Stimulated activated CD8-positive, alpha-beta memory T cell treated with anti-CD3 and anti-CD28 coated beads, Interleukin-15, amount 100 ng/mL, for 1 hour (primary cell): ENCODE data around the gene GALNT13.

Experiments
- DNase-seq: peaks from one replicate; pipeline ENCODE4 v3.0.0-alpha.2; 2020; ENCODE audit warnings: low read depth

GALNT13 gene

DNA sequence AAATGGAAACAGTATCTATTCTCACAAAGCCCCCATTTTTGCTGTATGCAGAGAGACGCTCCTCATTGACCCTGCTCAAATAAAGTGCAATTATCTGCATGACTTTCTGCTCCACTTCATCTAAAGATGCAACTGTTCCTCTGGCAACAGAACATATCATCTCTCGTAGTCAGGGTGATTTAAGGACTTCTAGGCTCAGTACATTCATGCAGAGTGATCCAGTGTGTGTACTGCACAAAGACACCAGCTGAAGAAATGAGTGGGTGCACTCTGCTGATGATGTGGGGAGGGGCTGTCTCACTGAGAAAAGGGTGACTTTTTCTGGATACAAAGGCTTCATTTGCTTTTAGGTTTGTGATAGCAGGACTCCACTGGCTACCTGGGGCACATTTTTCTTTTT lies 355.2 kb downstream of the GALNT13 start:
- no peak for DNase-seq

DNA sequence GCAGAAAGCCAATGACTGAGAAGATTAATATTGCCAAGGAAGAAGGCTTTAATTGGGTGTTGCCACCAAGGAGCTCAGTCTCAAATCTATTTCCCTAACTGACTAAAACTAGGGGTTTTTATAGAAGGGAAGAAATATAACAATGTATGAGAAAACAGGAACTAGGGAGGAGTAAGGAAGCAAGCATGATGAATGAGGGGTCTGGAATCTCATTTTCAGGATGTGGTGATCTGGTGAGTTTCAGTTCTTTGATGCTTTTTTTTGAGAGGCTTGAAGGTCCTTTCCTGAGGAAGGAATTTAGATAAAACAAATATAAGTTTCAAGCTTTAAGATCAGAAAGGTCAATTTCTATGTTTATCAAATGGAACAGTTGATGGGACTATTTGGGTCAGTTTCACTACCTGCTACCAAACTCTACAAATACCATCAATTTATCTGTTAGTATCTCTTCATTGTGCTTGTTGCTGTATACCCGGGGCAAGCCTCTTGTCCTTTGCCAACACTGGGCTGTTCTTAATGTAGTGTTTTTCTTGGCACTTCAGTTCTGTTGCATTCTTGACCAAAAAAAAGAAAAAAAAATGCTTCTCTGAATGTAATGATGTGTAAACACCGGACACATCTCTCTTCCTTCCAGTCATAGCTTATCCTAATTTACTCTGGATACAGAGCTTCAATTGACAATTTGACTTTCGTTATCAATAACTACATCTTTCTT lies 357.0 kb downstream of the GALNT13 start:
- no peak for DNase-seq

DNA sequence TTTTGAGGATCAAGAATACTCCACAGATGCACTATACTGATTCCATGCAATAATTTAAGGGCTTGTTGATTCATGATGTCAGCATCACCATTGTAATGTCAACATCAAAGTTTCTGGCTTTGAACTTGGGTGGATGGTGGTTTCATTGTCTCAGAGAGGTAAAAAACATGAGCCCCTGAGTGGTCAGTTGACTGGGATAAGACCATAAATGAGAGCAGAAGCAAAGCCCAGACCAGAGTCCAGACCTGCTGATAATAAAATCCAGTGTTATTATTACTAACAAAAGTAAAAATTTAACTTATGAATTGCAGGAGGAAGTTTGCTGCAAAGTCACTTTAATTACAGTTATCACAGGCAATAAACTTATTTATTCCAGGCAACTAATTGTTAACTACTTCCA lies 358.2 kb downstream of the GALNT13 start:
- DNase-seq: no peak

DNA sequence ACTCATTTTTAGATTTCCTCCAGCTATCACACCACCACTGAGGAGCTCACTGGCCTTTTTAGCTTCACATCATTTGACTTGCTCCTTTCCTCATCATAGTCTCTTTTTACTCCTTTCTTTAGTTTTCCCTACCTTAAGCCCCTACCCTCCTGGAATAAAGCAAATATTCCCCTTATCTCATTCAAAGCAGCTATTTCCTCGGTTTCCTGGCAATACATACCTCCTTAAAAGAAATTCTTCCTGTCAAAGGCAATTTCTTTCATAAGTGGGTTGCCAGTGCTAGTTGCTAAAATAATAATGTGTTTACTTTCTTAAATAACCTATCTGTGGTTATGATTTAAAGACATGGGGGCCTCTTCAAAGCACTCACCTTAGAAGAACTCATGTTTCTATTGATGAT lies 359.3 kb downstream of the GALNT13 start:
- DNase-seq: no peak

DNA sequence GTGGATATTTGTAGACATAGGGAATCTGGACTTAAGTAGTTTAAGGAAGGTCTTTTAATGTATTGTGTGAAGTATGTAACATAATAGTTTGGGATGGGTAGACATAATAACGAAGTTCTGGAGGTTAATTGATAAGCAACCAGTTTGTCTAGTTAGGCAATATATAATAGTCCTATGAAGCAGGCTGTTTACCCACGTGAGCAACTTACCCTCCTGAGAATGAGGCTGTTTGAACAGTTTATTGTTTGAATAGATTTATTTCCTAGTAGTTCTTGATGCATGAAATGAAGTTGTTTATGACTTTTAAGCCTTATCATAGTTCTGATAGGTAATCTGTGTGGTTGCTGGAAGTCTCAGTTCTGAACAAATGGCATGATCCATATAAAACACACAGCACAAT lies 361.5 kb downstream of the GALNT13 start:
- DNase-seq: no peak

DNA sequence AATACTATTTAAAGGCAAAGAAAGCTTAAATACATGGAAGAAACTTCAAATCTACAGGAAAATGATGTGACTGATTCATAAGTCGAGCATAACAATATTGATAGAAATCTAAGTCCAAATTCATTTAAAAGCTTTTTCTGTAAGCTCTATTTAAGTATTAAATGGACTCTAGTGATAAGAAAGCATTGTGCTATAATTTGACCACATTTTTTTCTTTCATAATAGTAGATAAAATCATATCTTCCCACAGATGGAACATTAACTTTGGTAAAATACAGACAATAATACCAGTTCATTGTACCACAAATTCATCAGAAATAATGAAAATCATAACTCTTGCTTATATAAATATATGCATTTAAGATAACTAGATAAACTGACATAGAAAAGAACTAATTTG lies 366.5 kb downstream of the GALNT13 start:
- no peak for DNase-seq

DNA sequence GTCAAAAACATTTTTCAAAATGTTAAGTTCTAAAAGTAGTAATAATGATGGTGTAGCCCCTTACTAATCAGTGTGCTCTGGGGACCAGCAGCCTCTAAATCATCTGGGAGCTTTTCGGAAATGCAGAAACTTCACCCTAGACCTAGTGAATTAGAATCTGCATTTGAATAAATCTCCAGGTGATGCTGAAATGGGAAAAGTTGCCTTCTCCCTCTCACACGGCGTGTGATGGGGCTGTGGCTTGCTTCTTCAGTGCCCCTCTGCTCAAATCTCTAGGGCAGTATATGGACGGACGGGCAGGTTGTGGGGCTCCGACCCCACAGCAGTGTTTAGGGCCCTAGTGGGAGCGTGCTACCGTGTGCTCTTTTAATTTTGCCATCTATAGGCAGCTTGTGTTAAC lies 368.6 kb downstream of the GALNT13 start:
- DNase-seq: no peak

DNA sequence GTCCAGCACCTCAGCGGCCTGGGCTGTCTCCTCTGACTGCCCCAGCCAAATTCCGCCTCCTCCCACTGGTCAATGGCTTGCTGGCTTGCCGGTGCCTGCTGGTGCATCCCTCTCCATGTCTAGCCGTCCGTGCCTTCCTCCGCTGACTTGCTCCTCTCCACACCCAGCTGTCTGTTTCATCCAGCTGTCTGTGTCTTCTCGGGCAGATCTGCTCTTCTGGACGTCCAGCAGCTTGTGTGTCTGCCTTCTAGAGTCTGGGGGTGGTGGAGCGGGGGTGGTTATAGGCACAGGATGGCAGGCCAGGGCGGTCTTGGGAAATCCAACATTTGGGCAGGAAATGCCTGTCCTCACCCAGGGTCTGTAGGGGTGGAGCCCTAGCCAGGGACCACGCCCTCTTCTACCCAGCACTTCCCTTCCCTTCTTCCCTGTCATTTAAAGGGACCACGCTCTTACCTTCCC lies 369.2 kb downstream of the GALNT13 start:
- no peak for DNase-seq

DNA sequence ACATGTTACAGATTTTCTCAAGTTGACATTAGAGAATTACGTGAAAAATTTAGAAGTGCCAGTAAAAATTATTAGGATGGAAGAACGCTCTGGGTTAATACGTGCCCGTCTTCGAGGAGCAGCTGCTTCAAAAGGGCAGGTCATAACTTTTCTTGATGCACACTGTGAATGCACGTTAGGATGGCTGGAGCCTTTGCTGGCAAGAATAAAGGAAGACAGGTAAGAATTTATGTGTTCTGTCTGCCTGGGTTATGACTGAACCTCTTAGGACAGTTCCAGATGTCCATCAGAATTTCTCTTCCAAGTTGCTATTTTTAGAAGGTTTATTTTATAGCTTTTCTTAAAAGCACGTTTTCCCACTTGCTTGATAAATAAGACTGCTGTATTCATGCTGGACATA lies 371.0 kb downstream of the GALNT13 start:
- DNase-seq: no peak

DNA sequence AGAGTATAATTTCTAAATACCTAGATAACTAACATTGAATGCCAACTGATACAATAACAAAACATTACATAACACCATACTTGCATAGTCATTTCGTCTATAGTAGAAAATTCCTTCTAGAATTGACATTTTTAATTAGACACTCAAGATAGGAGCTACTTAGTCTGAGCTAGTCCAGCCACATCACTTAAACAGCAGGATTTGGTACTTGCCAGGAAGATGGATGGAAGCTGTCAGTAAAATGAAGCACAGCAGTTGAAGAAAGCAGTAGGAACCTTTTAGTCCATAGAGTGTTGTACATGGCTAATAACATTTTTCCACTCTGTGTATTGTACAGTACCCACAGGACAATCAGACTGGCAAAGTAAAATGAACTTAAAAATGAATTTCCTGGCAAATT lies 372.0 kb downstream of the GALNT13 start:
- DNase-seq: no peak

DNA sequence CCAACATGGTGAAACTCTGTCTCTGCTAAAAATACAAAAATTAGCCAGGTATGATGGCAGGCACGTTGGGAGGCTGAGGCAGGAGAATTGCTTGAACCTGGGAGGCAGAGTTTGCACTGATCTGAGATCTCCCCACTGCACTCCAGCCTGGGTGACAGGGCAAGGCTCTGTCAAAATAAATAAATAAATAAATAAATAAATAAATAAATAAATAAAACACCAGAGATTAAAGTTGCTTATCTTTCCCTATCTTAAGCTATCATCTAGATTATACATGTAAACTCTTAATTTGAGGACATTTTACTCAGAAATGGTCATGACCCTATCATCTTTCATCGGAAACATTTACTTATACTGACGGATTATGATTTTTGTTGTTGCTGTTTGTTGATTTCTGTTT lies 373.2 kb downstream of the GALNT13 start:
- DNase-seq: no peak

DNA sequence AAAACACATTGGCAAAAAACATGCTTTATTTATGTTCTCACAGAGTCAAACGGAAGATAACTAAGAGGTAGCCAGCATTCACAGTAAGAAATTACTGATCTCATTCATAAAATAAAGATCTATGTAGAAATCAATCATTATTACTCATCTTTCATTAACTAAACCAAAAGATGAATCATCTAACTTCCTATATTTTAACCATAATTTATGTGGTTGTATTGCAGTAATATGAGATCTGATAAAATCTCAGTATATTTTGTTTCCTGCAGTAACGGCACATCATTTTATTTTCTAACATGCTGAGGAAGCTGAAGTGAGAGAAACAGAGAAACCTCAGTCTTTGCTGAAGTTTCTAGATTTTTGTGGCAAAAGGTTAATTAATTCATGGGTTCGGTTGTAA lies 375.8 kb downstream of the GALNT13 start:
- DNase-seq: no peak

DNA sequence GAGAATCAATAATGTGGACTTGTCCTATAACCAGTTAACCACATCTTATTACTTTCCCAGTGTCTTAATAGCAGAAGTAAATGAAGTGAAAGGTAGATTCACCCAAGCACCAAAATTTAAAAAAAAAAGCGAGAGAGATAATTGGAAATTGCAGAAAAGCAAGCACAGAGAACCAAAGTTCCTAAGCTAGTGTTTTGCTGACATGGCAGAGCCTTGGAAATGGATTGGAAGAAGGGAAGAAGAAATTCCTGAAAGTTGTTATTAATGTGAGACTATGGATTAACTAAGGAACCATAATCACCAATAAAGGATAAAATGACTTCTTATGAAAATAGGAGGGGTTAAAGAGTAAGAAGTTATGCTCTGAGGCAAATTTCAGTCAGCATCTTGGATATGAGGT lies 384.4 kb downstream of the GALNT13 start:
- no peak for DNase-seq

DNA sequence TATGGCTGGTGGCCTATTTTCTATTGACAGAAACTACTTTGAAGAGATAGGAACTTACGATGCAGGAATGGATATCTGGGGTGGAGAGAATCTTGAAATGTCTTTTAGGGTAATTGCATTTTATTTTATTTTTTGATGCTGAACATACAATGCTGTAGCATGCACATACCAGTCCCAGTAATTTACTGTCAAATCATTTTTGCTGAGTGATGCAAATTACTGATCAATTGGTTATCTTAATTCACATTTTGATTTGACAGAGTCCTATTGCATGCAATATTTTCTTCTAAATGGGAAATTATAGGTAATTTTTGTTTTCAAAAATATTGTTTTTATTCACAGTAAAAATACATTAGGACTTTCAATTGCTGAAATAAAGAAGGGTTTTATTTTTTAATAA lies 387.3 kb downstream of the GALNT13 start:
- DNase-seq: no peak

DNA sequence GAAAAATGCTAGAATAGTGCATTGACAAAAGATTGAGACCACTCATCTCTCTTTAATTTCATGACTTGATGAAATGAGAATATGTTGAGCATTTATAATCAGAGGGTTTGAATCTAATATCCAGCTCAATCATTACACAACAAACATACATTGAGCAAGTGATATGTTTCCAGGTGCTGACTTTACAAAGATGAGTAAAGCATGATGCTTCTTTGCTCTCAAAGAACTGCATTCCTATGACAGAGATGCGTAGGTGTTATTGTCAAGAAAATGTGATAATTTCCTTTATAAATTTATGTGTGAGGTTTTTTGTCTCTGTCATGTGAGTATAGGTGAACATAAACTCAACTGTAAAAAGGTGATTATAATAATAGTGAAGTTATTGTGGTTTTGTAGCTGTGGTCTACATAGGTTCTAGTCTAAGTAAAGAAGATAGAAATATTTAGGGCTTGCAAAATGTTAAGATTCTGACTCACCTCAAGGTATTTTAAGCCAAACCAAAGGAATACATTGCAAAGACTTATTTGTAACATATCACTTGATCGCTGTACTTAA lies 389.8 kb downstream of the GALNT13 start:
- no peak for DNase-seq

DNA sequence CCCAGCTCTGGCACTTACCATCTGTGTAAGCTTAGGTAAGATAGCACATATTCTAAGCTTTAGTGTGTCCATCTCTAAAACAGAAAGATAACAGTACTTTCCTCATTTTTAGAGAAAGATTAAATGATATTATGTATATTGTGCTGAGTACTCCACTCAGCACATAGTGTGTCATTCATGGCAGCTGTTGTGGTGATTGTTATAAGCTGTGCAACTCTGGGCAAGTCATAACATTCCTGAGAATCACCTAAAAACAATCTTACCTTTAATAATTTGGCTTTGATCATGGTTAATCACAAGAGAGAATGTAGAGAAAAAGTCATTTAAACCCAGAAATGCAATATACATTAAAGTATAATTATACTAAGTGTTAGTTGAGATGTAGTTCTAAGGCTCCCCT lies 391.5 kb downstream of the GALNT13 start:
- DNase-seq: no peak

DNA sequence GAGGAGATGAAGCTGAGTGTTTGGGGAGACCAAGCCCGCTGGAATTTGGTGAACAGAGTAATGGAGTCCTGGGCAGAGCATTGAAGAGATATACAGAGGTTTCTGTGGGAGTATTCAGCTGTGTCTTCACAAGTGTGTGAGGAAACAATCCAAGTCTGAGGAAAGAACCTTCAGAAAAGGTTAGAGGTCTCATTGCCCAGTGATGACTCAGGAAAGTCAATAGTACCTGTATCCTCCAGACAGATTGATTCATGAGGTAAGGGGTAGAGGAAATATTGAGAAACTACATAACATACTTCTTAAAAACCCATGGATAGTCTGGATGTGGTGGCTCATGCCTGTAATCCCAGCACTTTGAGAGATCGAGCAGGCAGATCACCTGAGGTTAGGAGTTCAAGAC lies 392.3 kb downstream of the GALNT13 start:
- DNase-seq: no peak

DNA sequence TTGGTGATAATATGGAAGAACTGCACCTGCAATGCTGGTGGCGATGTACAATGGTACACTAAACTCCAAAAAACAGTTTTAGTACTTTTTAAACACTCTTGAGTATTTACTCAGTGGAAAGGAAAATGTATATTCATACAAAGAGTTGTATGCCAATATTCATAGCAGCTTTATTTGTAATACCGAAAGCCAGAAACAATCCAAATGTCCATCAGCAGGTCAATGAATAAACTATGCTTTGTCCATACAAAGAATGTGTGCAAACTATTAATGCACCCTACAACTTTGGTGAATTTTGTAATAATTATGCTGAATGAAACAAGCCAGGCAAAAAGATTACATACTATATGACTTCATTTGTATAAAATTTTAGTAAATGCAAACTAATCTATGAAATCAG lies 396.3 kb downstream of the GALNT13 start:
- DNase-seq: no peak

DNA sequence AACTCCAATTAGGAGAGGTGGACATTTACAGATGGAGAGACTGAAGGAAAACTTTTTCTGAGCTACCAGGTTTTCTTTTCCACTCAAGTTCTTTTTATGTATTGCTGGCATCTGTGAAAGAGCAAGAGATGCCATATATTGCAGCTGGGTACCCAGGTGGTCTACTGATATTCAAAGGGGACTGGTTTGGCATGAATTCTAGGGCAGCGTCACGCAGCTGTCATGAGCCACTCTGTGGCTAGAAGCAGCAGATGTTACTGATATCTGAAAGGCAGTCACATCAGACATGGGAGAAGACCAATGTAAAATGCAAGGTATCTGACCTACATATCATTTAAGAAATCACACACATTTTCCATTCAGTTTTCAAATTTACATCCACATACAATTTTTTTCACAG lies 408.8 kb downstream of the GALNT13 start:
- DNase-seq: no peak

DNA sequence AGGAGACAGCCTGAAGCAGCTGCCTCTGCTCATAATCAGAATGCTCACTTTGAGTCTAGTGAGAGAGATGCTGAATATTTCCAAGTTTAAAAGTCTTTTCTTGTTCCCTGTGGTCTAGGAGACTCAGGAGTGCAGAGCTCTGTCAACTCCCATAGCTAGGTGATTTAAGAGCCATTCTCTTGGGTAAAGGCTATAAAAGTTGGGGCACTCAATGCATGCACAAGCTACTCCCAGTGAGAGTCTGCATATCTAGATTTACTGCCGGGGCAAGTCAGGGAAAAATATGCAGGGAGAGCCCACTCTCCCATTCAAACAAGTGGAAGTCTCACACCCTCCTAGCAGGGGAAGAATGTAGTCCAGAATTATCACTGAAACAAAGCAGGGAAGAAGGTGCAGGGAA lies 418.1 kb downstream of the GALNT13 start:
- no peak for DNase-seq

DNA sequence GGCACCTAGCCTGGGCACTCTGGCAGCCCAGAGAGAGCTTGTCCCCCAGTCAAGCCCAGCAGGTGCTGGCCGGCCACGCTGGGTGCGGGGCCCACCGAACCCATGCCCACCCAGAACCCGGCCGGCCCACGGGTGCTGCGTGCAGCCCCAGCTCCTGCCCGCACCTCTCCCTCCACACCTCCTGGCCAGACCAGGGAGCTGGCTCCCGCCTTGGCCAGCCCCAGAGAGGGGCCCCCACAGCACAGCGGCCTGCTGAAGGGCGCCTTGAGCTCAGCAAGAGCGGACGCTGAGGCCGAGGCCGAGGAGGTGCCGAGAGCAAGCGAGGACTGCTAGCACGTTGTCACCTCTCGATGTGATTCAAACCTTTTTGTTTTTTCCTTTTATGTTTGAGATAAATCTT lies 419.8 kb downstream of the GALNT13 start:
- DNase-seq: no peak

DNA sequence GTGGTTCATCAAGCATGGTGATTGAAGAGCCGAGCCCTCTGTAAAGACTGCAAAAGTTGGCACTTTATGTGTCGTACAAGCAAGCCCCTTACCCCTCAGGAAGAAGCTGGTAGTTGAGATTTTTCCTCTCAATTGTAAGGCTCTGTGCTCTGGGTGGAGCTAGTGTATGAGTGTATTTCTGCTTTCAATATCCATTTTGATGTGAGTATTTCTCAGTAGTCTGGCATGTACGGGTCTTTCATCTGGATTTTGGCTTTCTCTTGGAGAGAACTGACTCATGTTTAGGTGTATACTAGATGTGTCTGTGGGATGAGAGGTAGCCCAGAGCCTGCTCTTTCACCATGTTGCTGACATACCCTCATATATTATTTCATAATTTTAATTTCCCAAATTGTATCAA lies 420.2 kb downstream of the GALNT13 start:
- no peak for DNase-seq

DNA sequence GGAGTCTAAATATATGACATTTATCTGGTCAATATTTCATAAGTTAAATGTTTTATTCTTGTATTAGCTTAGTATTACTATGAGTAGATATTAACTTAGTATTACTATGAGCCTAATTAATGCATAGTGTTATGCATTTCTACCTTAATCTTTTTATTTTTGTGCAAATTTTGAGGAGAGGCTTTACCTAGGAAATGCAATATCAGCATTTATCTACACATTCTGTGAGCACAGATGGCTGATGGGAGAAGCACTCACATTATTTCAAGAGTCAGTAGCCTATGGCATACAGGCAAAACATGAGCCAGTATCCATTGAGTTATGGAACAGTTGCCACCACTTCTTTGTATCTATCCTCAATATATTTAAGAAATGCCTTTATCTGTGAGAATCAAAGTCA lies 422.1 kb downstream of the GALNT13 start:
- no peak for DNase-seq

DNA sequence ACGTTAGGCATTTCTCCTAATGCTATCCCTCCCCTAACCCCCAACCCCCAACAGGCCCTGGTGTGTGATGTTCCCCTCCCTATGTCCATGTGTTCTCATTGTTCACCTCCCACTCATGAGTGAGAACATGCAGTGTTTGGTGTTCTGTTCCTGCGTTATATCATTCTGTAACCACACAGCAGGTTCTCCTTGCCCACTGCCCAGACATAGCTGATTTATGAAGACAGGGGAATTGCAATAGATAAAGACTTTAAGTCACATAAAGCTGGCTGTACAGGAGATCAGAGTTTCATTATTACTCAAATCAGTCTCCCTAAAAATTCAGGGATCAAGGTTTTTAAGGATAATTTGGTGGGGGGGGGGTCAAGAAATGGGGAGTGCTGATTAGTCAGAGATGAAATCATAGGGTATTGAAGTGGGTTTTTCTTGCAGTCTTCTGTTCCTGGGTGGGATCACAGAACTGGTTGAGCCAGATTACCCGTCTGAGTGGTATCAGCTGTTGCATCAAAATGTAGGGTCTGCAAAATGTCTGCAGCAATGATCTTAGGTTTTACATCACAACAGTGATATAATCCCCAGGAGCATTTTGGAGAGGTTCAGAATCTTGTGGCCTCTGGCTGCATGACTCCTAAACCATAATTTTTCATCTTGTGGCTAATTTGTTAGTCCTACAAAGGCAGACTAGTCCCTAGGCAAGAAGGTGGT lies 434.7 kb downstream of the GALNT13 start:
- no peak for DNase-seq
